Activated naive CD8-positive, alpha-beta T cell treated with anti-CD3 and anti-CD28 coated beads, Interleukin-2, amount 10 ng/mL, durations not matched to agents 7 days and 5 days (primary cell): ENCODE results near the gene CCM2. TPM values are rescaled to one million over a fixed set of nuclear protein-coding genes. Genes with fewer than 3 reads are reported as not detected.
"Not testable (repeated sequence)": the region's sequence is repeated elsewhere in the genome, so short reads cannot be mapped to it uniquely, and the experiment has no call there.

Experiments used
- ATAC-seq: fragments of 150-1000 bp; cut with Tn5 transposase; one replicate; pipeline ENCODE4 v1.10.0; 2021; ENCODE audit warnings: low read depth, moderate library complexity
- POLR2A ChIA-PET: fragments of 350-600 bp; sonication (Branson Sonifier 250); formaldehyde crosslinking; loops from one replicate; lab custom pipeline; 2021; ENCODE audit warnings: antibody characterized with exemption; lab: Charles Lee
- DNase-seq: peaks from one replicate; pipeline ENCODE4 v3.0.0; 2021
- H3K27ac Mint-ChIP-seq: one replicate; pipeline ENCODE4 v1.8.0; 2022; ENCODE audit warnings: mild to moderate bottlenecking, mixed read lengths
- H3K27me3 Mint-ChIP-seq: one replicate; pipeline ENCODE4 v1.8.0; 2022; ENCODE audit warnings: mild to moderate bottlenecking, moderate library complexity, mixed read lengths
- H3K36me3 Mint-ChIP-seq: one replicate; pipeline ENCODE4 v1.8.0; 2021; ENCODE audit warnings: mild to moderate bottlenecking, mixed read lengths
- H3K4me1 Mint-ChIP-seq: one replicate; pipeline ENCODE4 v1.8.0; 2021; ENCODE audit warnings: mixed read lengths
- H3K4me3 Mint-ChIP-seq: one replicate; pipeline ENCODE4 v1.8.0; 2022; ENCODE audit warnings: mild to moderate bottlenecking, moderate library complexity, mixed read lengths
- H3K9me3 Mint-ChIP-seq: one replicate; pipeline ENCODE4 v1.8.0; 2021; ENCODE audit warnings: mixed read lengths
- total RNA-seq, 2 experiments: library from RNA; stranded (reverse); gene quantifications; one replicate each; pipeline ENCODE4 v1.2.3, GENCODE V29; 2021

Gene CCM2
- total RNA-seq, 2 experiments from 2014 or later: 126 to 132 TPM

DNA sequence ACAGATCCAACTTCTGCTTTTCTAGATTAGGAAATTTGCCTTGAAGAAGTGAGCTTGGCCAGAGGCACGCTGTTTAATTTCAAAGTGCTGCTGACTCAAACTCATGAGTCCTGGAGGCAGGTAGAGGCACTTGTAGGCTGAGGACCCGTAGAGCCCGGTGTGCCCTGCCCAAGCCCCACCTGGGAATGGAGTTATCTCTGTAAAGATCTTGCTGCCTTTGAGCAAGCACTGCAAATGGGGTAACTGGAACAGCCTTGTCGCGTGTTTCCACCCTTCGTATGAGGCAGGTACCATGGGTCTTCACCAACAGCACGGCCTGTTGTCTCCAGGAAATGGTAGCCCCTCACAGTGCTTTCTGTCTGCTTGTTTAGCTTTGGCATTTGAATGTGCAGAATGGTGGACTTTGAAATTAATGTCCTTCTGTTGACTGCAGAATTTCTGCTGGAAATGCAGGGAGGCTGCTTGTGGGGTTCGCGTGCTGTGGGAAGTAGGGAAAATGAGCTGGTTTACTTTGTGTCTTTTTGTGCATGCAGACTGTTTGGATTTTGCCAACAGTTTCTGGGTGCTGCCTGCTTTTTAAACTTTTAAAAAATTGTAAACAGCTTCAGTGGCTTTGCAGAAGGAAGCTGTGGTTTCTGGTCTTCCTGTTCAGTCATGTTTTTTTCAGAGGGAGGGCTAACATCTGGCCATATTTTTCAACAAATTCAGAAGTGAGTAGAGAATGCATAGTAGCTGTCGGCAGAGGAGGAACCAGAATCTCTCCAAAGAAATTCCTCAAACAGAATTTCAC, 27.2 kb downstream of the CCM2 start:
- Mint-ChIP-seq H3K4me1 (peaks cover 54% of the 10 kb centered on the region), H3K4me3 (peak overlapping the region; percentile 86), H3K27me3 (no peaks in the 10 kb centered on the region), H3K27ac (peak overlapping the region; percentile 86), H3K36me3 (peaks cover 62% of the 10 kb centered on the region), H3K9me3 (peaks cover 1% of the 10 kb centered on the region)
- DNase-seq (peak; percentile 56), ATAC-seq (peak; percentile 62)
- POLR2A ChIA-PET: interaction anchor here (0.7 to 5.0 kb wide), 19 partner anchors 9 to 645 kb away, joined by 3 to 80 read pairs (median 5); partner anchors contain the start of genes CCM2, H2AZ2, MYO1G and PURB

DNA sequence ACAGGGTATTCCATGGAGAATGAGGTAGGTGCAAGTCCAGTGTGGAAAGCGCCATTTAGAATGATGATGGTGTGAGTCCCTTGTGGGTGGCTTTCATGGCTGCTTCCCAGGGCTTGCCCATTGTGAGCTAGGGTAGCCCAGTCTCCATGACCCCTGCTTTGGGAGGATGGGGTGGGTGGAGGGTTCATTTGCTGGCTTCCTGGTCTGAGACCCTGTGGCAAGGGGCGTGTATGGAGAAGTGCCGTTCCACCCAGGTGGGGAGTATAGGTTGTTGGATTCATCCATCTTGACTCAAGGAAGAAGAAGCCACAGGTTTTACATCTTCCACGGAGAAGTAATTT, 27.7 kb downstream of the CCM2 start:
- H3K27ac Mint-ChIP-seq: peak overlapping the region; percentile 86
- H3K9me3 Mint-ChIP-seq: peaks cover 1% of the 10 kb centered on the region
- ATAC-seq: peak; percentile 30
- POLR2A ChIA-PET: interaction anchor here (1.0 to 5.0 kb wide), 18 partner anchors 9 to 446 kb away, joined by 3 to 80 read pairs (median 6); partner anchors contain the start of genes CCM2, H2AZ2, MYO1G and PURB
- H3K36me3 Mint-ChIP-seq: peaks cover 67% of the 10 kb centered on the region
- no peak for DNase-seq
- no peaks in the 10 kb centered on the region for H3K27me3 Mint-ChIP-seq
- peak overlapping the region; percentile 86 for H3K4me3 Mint-ChIP-seq
- H3K4me1 Mint-ChIP-seq: peaks cover 60% of the 10 kb centered on the region

DNA sequence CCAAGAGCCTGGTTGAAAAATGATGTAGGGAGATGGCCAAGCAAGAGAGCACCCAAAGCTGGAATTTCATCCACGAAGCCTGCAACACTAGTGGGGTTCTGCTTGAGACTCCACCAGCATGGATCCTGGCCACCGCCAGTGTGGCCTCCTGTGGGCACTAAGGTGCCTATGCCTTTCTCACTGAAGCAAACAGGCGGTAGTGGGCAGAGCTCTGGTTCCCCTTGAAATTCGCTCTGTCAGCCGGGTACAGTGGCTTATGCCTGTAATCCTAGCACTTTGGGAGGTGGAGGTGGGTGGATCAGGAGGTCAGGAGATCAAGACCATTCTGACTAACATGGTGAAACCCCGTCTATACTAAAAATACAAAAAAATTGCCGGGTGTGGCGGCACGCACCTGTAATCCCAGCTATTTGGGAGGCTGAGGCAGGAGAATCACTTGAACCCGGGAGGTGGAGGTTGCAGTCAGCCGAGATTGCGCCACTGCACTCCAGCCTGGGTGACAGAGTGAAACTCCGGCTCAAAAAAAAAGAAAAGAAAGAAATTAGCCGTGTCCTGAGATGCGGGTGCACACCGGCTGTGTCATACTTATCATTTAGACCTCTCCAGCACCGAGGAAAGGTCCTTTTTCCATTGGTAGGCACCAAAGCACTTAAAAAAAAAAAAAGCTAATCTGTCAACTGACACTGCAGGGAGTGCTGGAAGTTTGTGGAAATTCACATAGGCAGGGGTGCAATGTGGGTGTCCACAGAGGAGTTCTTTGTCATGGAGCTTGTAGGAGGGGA, 28.3 kb downstream of the CCM2 start:
- peaks cover 1% of the 10 kb centered on the region for H3K9me3 Mint-ChIP-seq
- POLR2A ChIA-PET: interaction anchor here (0.7 to 5.0 kb wide), 15 partner anchors 8 to 446 kb away, joined by 3 to 80 read pairs (median 6); partner anchors contain the start of genes CCM2, H2AZ2, MYO1G and NACAD
- peaks cover 66% of the 10 kb centered on the region for H3K4me1 Mint-ChIP-seq
- peak; percentile 10 for ATAC-seq
- H3K27ac Mint-ChIP-seq: peak overlapping the region; percentile 86
- peaks cover 71% of the 10 kb centered on the region for H3K36me3 Mint-ChIP-seq
- DNase-seq: no peak
- no peaks in the 10 kb centered on the region for H3K27me3 Mint-ChIP-seq
- H3K4me3 Mint-ChIP-seq: peak overlapping the region; percentile 86

DNA sequence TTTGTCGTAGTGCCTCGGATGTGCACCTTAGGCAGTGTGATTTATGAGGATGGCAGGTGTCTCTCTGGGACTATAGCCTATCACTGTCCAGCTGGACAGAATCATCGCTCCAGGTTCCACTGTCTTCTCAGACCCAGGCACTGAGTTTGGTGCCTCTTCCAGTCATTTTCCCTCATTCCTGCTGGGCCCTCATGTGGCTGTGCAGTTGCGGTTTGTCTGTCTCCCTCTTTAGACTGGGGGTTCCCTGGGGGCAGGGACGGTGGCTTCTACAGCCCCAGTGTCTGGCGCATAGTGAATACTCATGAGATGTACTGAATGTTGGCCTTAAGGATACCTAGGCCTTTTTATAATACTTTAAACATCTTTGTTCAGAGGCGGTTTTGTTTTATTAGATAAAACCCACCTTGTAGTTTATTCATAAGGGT, 28.9 kb downstream of the CCM2 start:
- Mint-ChIP-seq H3K27ac (peak overlapping the region; percentile 86), H3K4me1 (peaks cover 70% of the 10 kb centered on the region), H3K4me3 (peak overlapping the region; percentile 86), H3K36me3 (peaks cover 71% of the 10 kb centered on the region), H3K9me3 (peaks cover 1% of the 10 kb centered on the region), H3K27me3 (no peaks in the 10 kb centered on the region)
- ATAC-seq: no peak
- POLR2A ChIA-PET: interaction anchor here (0.7 to 5.0 kb wide), 8 partner anchors 8 to 83 kb away, joined by 3 to 80 read pairs (median 22); partner anchors contain the start of genes CCM2, MYO1G, NACAD and TBRG4
- DNase-seq: no peak

DNA sequence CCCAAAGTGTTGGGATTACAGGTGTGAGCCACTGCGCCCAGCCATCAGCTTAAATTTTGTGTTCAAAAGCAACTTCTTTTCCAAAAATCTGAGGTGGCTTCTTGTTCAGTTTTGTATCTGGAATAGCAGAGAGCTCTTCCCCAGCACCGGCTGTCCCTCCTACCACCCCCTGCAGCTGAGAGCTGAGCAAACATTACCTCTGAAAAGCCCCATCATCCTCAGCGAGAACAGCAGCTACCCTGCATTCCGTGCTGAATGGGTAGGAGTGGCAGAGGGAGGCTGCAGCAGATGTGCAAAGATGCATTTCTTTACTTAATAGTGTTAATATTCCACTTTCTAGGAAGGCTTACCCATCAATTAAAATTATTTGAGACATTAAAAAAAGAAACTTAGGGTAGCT, 31.8 kb downstream of the CCM2 start:
- peak overlapping the region; percentile 75 for H3K27ac Mint-ChIP-seq
- no peak for ATAC-seq
- H3K27me3 Mint-ChIP-seq: no peaks in the 10 kb centered on the region
- peaks cover 71% of the 10 kb centered on the region for H3K4me1 Mint-ChIP-seq
- peaks cover 50% of the 10 kb centered on the region for H3K36me3 Mint-ChIP-seq
- DNase-seq: no peak
- peak overlapping the region; percentile 65 for H3K4me3 Mint-ChIP-seq
- H3K9me3 Mint-ChIP-seq: no peaks in the 10 kb centered on the region
- POLR2A ChIA-PET: interaction anchor here (0.9 to 3.2 kb wide), 3 partner anchors 10 to 32 kb away, joined by 4 to 22 read pairs (median 6); partner anchors contain the start of gene CCM2

DNA sequence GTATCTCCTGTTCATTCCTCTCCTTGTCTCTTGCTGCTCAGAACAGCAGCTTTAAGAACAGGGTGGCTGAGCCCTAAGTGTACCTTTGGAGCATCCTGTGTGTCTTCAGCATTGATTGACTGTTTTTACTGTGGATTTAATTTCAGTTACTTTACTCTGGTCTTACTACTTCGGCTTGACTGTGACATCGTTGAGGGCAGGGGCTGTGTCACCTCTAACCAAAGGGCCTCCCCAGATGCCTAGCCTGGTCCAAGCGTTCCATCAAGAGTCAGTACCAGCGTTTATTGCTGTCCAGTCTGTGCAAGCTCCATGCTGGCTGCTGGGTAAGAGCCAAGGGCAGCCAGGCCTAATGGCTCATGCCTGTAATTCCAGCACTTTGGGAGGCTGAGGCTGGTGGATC, 32.4 kb downstream of the CCM2 start:
- ATAC-seq (no peak), DNase-seq (no peak)
- POLR2A ChIA-PET: interaction anchor here (1.6 to 3.2 kb wide), 3 partner anchors 10 to 31 kb away, joined by 5 to 22 read pairs (median 6); no protein-coding TSS in a partner anchor
- H3K9me3 Mint-ChIP-seq: no peaks in the 10 kb centered on the region
- H3K4me3 Mint-ChIP-seq: peak overlapping the region; percentile 65
- H3K27ac Mint-ChIP-seq: peak overlapping the region; percentile 75
- peaks cover 70% of the 10 kb centered on the region for H3K4me1 Mint-ChIP-seq
- no peaks in the 10 kb centered on the region for H3K27me3 Mint-ChIP-seq
- peaks cover 51% of the 10 kb centered on the region for H3K36me3 Mint-ChIP-seq

DNA sequence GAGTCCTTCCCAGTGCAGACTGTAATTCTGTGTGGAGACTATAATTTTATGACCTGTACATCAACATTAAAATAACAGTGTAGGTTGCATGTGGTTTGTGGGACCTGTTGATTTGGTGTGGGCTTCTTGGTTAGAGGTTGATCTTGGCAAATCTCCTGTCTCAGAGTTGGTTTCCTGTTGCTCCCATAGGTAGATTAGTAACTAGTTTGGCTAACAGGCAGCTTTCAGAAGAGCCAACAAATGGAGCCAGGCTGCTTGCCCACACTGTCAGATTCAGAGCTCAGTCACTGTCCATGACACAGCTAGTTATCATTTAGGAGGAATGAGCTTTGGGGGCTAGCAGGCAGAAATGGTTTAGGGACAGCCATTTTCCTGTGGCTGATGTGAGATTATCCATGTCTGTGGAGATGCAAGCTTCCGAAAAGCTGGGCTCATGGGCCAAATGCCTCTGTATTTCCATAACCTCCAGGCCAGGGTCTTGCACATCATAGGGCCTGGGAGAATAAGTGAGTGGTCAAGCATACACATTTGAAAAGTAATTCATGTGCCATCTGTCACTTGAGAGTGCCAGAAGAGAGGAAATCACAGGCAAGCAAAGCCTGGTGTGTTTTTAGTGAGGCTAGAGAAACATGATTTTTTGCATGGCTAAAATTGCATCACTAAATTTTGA, 33.4 kb downstream of the CCM2 start:
- POLR2A ChIA-PET: interaction anchor here (0.6 to 3.2 kb wide), 10 partner anchors 11 to 258 kb away, joined by 3 to 22 read pairs (median 6); partner anchors contain the start of genes CCM2 and MYO1G
- ATAC-seq: peak; percentile 23
- no peak for DNase-seq
- H3K27ac Mint-ChIP-seq: peak overlapping the region; percentile 75
- H3K4me3 Mint-ChIP-seq: peak overlapping the region; percentile 65
- no peaks in the 10 kb centered on the region for H3K27me3 Mint-ChIP-seq
- peaks cover 50% of the 10 kb centered on the region for H3K36me3 Mint-ChIP-seq
- H3K4me1 Mint-ChIP-seq: peaks cover 72% of the 10 kb centered on the region
- H3K9me3 Mint-ChIP-seq: no peaks in the 10 kb centered on the region

DNA sequence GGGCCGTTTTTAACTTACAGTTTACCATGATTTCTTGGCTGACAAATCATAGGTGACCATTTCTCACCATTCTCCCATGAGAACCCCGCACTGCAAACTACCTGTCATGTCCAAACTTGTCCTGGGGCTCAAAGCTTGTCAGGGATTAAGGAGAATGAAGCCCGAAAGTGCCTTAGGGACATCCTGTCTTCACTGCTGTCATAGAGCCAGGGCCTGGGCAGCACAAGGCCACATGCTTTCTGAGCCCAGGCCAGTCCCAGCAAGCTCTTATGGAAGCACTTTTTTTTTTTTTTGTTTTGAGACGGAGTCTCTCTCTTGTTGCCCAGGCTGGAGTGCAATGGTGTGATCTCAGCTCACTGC, 33.9 kb downstream of the CCM2 start:
- DNase-seq (no peak), ATAC-seq (no peak)
- H3K27ac Mint-ChIP-seq: peak overlapping the region; percentile 68
- H3K9me3 Mint-ChIP-seq: no peaks in the 10 kb centered on the region
- no peaks in the 10 kb centered on the region for H3K27me3 Mint-ChIP-seq
- peak overlapping the region; percentile 39 for H3K4me3 Mint-ChIP-seq
- H3K4me1 Mint-ChIP-seq: peaks cover 67% of the 10 kb centered on the region
- peaks cover 50% of the 10 kb centered on the region for H3K36me3 Mint-ChIP-seq
- POLR2A ChIA-PET: interaction anchor here (0.7 to 3.2 kb wide), 7 partner anchors 12 to 258 kb away, joined by 3 to 22 read pairs (median 5); partner anchors contain the start of genes CCM2 and MYO1G

DNA sequence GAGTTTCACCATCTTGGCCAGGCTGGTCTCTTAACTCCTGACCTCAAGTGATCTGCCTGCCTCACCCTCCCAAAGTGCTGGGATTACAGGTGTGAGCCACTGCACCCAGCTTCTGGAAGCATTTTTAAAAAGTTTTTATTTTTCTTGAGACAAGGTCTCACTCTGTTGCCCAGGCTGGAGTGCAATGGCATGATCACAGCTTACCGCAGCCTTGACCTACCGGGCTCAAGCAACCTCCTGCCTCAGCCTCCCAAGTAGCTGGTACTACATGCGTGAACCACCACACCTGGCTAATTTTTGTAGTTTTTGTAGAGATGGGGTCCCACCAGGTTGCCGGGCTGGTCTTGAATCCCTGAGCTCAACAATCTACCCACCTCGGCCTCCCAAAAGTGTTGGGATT, 34.7 kb downstream of the CCM2 start:
- Mint-ChIP-seq H3K27ac (peak overlapping the region; percentile 35), H3K36me3 (peaks cover 48% of the 10 kb centered on the region), H3K4me1 (peaks cover 59% of the 10 kb centered on the region)
- not testable (repeated sequence) for H3K9me3 Mint-ChIP-seq, H3K27me3 Mint-ChIP-seq, H3K4me3 Mint-ChIP-seq, DNase-seq, ATAC-seq
- POLR2A ChIA-PET: interaction anchor here (0.7 to 2.6 kb wide), 5 partner anchors 14 to 62 kb away, joined by 3 to 17 read pairs (median 3); partner anchors contain the start of gene MYO1G

DNA sequence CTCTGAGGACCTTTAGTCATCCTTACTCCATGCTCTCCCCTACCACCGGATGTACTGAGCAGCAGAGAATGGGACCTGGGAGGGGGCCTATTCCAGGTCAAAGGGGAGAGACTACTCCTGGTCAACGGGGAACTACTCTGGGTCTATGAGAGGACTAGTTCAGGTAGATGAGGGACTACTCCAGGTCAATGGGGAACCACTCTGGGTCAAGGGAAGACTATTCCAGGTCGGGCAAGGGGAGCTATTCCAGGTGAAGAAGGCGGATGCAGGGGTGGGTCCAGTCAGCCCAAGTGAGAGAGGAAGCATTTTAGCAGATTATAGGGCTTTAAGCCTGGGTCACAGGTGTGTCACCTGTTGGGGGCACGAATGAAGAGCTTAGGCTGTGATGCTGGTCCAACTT, 35.4 kb downstream of the CCM2 start:
- Mint-ChIP-seq H3K36me3 (peaks cover 44% of the 10 kb centered on the region), H3K4me3 (peak overlapping the region; percentile 1)
- POLR2A ChIA-PET: interaction anchor here (0.6 to 2.8 kb wide), 9 partner anchors 7 to 77 kb away, joined by 3 to 23 read pairs (median 5); partner anchors contain the start of gene TBRG4

DNA sequence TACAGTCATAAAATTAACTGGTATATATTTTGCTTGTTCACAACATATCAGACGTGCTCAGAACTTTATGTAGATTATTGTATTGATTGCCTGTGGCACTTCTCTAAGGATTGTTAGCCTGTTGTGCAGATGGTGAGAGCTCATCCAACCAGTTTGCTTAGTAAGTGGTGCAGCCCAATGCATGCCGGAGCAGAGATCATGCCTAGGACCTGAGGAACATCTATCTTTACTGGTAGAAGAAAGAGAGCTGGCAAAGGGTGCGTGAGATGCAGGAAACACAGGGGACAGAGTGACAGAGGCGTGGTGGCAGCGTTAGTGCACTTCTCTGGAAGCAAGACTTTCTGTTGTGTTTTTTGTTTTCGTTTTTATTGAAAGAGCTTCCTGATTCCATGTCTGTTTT, 35.9 kb downstream of the CCM2 start:
- no peaks in the 10 kb centered on the region for H3K27me3 Mint-ChIP-seq
- H3K36me3 Mint-ChIP-seq: peaks cover 47% of the 10 kb centered on the region
- no peaks in the 10 kb centered on the region for H3K9me3 Mint-ChIP-seq
- H3K4me1 Mint-ChIP-seq: peaks cover 53% of the 10 kb centered on the region
- H3K27ac Mint-ChIP-seq: peak overlapping the region; percentile 81
- ATAC-seq: peak; percentile 41
- POLR2A ChIA-PET: interaction anchor here (0.6 to 2.8 kb wide), 9 partner anchors 8 to 76 kb away, joined by 3 to 23 read pairs (median 5); partner anchors contain the start of gene TBRG4
- no peak for DNase-seq
- peak overlapping the region; percentile 66 for H3K4me3 Mint-ChIP-seq

More for the DNA sequence above, 35.4 kb downstream of the CCM2 start:
- Mint-ChIP-seq H3K9me3 (no peaks in the 10 kb centered on the region), H3K4me1 (peaks cover 53% of the 10 kb centered on the region), H3K27ac (no peak overlapping the region), H3K27me3 (no peaks in the 10 kb centered on the region)
- no peak for DNase-seq
- no peak for ATAC-seq

DNA sequence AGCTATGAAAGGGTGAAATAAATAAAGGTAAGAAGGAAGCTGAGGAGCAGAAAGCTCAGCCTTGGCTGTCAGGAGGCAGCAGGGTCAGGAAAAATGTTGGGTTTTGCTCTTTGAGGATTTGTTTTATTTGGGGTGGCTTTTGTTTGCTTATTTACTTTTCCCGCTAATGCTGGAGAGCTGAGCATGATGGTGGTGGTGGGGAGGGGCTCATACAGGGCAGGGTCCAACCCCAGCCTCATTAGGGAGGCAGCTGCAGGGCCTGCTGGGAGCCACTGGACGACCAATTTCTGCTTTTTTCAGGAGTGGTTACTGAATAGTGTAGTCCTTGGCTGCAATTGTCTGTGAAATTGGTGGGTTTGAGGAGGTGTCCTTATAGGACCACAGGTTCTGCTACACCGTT, 36.3 kb downstream of the CCM2 start:
- Mint-ChIP-seq H3K27ac (peak overlapping the region; percentile 81), H3K4me3 (peak overlapping the region; percentile 66), H3K4me1 (peaks cover 53% of the 10 kb centered on the region), H3K27me3 (no peaks in the 10 kb centered on the region), H3K36me3 (peaks cover 51% of the 10 kb centered on the region), H3K9me3 (no peaks in the 10 kb centered on the region)
- POLR2A ChIA-PET: interaction anchor here (1.0 to 2.8 kb wide), 7 partner anchors 8 to 74 kb away, joined by 3 to 23 read pairs (median 5); no protein-coding TSS in a partner anchor
- DNase-seq: no peak
- no peak for ATAC-seq
